ENCODE results near the gene CKAP5. TPM values are rescaled to one million over a fixed set of nuclear protein-coding genes. Genes with fewer than 3 reads are reported as not detected.

The CKAP5 gene
- total RNA-seq, 1 experiment from 2014 or later = 166 TPM

GRCh38 chr11:46808799-46809431 lies 37.2 kb downstream of the CKAP5 start:
- Histone ChIP-seq H3K27ac (ENCODE audit: low read depth, low read length) (no peak overlapping the region), H3K4me3 (replicated peaks in 1 of 2; ENCODE audit: low read depth in 1 of 2, low read length in 2 of 2) (no peak overlapping the region), H3K9me2 (ENCODE audit: insufficient read depth) (no peaks in the 10 kb centered on the region), H3K9me3 (ENCODE audit: control insufficient read depth in 1 of 2, insufficient read depth in 1 of 2, low read depth in 1 of 2, low read length in 2 of 2) (no peaks in the 10 kb centered on the region), H4K20me1 (ENCODE audit: insufficient read depth) (peaks cover 6% of the 10 kb centered on the region), H3K79me2 (ENCODE audit: insufficient read depth, low read length) (peaks cover 35% of the 10 kb centered on the region), H3K27me3 (ENCODE audit: insufficient read depth, low read length) (no peaks in the 10 kb centered on the region), H2AFZ (ENCODE audit: low read depth, low read length, poor library complexity, severe bottlenecking) (no peak overlapping the region), H3K4me2 (ENCODE audit: low read length) (no peak overlapping the region), H3K36me3 (ENCODE audit: control insufficient read depth in 1 of 2, insufficient read depth in 2 of 2, low read length in 2 of 2) (peaks cover 34 to 41% of the 10 kb centered on the region in 2 experiments; a peak in 3 of 4 replicates), H3K9ac (ENCODE audit: low read length) (no peak overlapping the region), H3K4me1 (ENCODE audit: control insufficient read depth in 1 of 2, insufficient read depth in 2 of 2, low read length in 2 of 2) (no peaks in the 10 kb centered on the region)
- DNase-seq (ENCODE audit: low read depth, low spot score) (peak; percentile 13), ATAC-seq (peak; percentile 75)
- RAD21 ChIA-PET (ENCODE audit: low non-redundant PET in 1 of 2, low total read pairs in 2 of 2, uncharacterized antibody in 2 of 2, unreplicated experiment in 2 of 2) = no interaction called here
- BruUV-seq (replicated peaks) = no TSS peak
- intact Hi-C loops (cut with micrococcal nuclease) = loop anchor here (10.0 kb wide), 1 partner anchor 424 kb away; the partner anchor contains the start of gene MDK
- CTCF ChIA-PET = interaction anchor here (0.9 kb wide), 1 partner anchor 23 kb away, joined by 3 read pairs; no protein-coding TSS in a partner anchor
- POLR2A ChIA-PET = no interaction called here
- TF ChIP-seq, protein P1, sequence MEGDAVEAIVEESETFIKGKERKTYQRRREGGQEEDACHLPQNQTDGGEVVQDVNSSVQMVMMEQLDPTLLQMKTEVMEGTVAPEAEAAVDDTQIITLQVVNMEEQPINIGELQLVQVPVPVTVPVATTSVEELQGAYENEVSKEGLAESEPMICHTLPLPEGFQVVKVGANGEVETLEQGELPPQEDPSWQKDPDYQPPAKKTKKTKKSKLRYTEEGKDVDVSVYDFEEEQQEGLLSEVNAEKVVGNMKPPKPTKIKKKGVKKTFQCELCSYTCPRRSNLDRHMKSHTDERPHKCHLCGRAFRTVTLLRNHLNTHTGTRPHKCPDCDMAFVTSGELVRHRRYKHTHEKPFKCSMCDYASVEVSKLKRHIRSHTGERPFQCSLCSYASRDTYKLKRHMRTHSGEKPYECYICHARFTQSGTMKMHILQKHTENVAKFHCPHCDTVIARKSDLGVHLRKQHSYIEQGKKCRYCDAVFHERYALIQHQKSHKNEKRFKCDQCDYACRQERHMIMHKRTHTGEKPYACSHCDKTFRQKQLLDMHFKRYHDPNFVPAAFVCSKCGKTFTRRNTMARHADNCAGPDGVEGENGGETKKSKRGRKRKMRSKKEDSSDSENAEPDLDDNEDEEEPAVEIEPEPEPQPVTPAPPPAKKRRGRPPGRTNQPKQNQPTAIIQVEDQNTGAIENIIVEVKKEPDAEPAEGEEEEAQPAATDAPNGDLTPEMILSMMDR (IDR thresholded peaks at IDR 0.05 in 2 of 3, conservative IDR thresholded peaks at IDR 0.05 in 1 of 3; ENCODE audit: borderline replicate concordance in 1 of 3, insufficient read depth in 1 of 3, low read depth in 2 of 3, low read length in 2 of 3) = peak; percentile 19 to 60 (median 57); a peak in 5 of 6 replicates
- TF ChIP-seq EZH2 (IDR thresholded peaks at IDR 0.05) (no peak), RAD21 (IDR thresholded peaks at IDR 0.05; ENCODE audit: low read depth) (peak; percentile 48)

- CTCF ChIA-PET = no interaction called here
- H3K79me2 ChIP-seq (ENCODE audit: insufficient read depth, low read length) = peaks cover 26% of the 10 kb centered on the region; the same call in 1 of the 2 replicates
- no peak overlapping the region for H3K9ac ChIP-seq (ENCODE audit: low read length)
- DNase-seq (ENCODE audit: low read depth, low spot score) (no peak), ATAC-seq (no peak)
- no peaks in the 10 kb centered on the region for H3K9me2 ChIP-seq (ENCODE audit: insufficient read depth)
- H3K36me3 ChIP-seq (ENCODE audit: control insufficient read depth in 1 of 2, insufficient read depth in 2 of 2, low read length in 2 of 2) = peaks cover 40 to 51% of the 10 kb centered on the region in 2 experiments; a peak in 3 of 4 replicates
- no peaks in the 10 kb centered on the region for H3K27me3 ChIP-seq (ENCODE audit: insufficient read depth, low read length)
- H3K4me2 ChIP-seq (ENCODE audit: low read length) = no peak overlapping the region
- H3K4me3 ChIP-seq (replicated peaks in 1 of 2; ENCODE audit: low read depth in 1 of 2, low read length in 2 of 2) = no peak overlapping the region
- no TSS peak for BruUV-seq (replicated peaks)
- POLR2A ChIA-PET = no interaction called here
- no peak overlapping the region for H2AFZ ChIP-seq (ENCODE audit: low read depth, low read length, poor library complexity, severe bottlenecking)
- H3K4me1 ChIP-seq (ENCODE audit: control insufficient read depth in 1 of 2, insufficient read depth in 2 of 2, low read length in 2 of 2) = no peaks in the 10 kb centered on the region
- RAD21 ChIA-PET (ENCODE audit: low non-redundant PET in 1 of 2, low total read pairs in 2 of 2, uncharacterized antibody in 2 of 2, unreplicated experiment in 2 of 2) = no interaction called here
- H3K27ac ChIP-seq (ENCODE audit: low read depth, low read length) = no peak overlapping the region
- TF ChIP-seq, protein P1 (IDR thresholded peaks at IDR 0.05 in 2 of 3, conservative IDR thresholded peaks at IDR 0.05 in 1 of 3; ENCODE audit: borderline replicate concordance in 1 of 3, insufficient read depth in 1 of 3, low read depth in 2 of 3, low read length in 2 of 3) = no peak
- no peak for TF ChIP-seq CBX3 (IDR thresholded peaks at IDR 0.05; ENCODE audit: low read depth)
- TF ChIP-seq POLR2AphosphoS5 (IDR thresholded peaks at IDR 0.05; ENCODE audit: low read depth, low read length) = no peak
- TF ChIP-seq, protein P2, sequence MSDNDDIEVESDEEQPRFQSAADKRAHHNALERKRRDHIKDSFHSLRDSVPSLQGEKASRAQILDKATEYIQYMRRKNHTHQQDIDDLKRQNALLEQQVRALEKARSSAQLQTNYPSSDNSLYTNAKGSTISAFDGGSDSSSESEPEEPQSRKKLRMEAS (IDR thresholded peaks at IDR 0.05) = no peak
- no peak for TF ChIP-seq CEBPB (IDR thresholded peaks at IDR 0.05; ENCODE audit: low read depth)
- no peak for TF ChIP-seq SP1 (IDR thresholded peaks at IDR 0.05; ENCODE audit: low read depth)
- 0 out of 2 replicates have a peak, but pooled peaks cover 3% of the 10 kb centered on the region for H4K20me1 ChIP-seq (ENCODE audit: insufficient read depth)
- intact Hi-C loops (cut with micrococcal nuclease) = loop anchor here (2.0 to 10.0 kb wide), 3 partner anchors 45 to 417 kb away; partner anchors contain the start of gene MDK
- no peaks in the 10 kb centered on the region for H3K9me3 ChIP-seq (ENCODE audit: control insufficient read depth in 1 of 2, insufficient read depth in 1 of 2, low read depth in 1 of 2, low read length in 2 of 2)
These were observed 44.2 kb downstream of the CKAP5 start for GRCh38 chr11:46801694-46802470.
